GM12891 (cell line): ENCODE data around the gene EXOC1.

ENCODE experiments used
- POLR2A ChIP-seq: IDR thresholded peaks from 2 replicates; pipeline ENCODE4 v1.6.1; 2011; ENCODE audit warnings: low read depth, low read length, control low read depth
- POLR2AphosphoS5 ChIP-seq: IDR thresholded peaks from 2 replicates; pipeline ENCODE4 v1.6.1; 2011; ENCODE audit warnings: low read depth, low read length, control low read depth

GRCh38 chr4:55868581-55869090 is 15.2 kb downstream of the EXOC1 start:
- TF ChIP-seq POLR2AphosphoS5 (no peak), POLR2A (no peak)
